ENCODE data around the gene GALNT1.

DNA sequence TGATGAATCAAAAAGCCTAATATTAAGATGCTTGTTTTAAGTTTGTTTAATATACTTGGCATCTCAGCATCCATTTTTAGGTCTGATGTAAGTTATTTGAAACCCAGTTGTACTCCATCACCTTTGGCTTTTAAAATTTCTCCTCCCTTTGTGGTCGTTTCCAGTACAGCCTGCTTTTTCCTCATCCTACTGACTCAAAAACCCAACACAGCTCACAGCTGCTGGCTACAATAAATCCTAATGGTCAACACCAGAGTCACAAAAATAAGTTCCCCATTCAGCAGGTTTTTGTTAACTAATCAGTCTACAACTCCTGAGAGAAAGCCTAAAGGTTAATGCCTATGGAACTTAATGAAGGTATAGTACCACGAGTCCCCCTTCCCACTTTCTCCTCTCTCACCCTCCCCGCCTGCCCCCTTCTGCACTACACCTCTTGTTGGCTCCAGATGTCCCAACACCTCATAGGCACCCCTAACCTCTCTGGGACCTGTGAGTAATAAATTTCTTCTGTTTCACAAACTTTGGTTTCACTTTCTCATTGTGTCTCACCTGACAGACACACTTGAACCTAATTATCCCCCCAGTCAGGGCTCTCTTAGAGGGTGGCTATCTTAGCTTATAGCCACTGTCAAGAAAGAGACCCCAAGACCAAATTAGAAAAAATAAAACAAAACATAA, 148.6 kb downstream of the GALNT1 start:
- TF ChIP-seq, protein P1, sequence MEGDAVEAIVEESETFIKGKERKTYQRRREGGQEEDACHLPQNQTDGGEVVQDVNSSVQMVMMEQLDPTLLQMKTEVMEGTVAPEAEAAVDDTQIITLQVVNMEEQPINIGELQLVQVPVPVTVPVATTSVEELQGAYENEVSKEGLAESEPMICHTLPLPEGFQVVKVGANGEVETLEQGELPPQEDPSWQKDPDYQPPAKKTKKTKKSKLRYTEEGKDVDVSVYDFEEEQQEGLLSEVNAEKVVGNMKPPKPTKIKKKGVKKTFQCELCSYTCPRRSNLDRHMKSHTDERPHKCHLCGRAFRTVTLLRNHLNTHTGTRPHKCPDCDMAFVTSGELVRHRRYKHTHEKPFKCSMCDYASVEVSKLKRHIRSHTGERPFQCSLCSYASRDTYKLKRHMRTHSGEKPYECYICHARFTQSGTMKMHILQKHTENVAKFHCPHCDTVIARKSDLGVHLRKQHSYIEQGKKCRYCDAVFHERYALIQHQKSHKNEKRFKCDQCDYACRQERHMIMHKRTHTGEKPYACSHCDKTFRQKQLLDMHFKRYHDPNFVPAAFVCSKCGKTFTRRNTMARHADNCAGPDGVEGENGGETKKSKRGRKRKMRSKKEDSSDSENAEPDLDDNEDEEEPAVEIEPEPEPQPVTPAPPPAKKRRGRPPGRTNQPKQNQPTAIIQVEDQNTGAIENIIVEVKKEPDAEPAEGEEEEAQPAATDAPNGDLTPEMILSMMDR (IDR thresholded peaks at IDR 0.05 in 8 of 11, conservative IDR thresholded peaks at IDR 0.05 in 3 of 11), result no peak
- no peak for TF ChIP-seq POLR2A (IDR thresholded peaks at IDR 0.05)
- TF ChIP-seq POLR2AphosphoS5 (IDR thresholded peaks at IDR 0.05), result no peak
